Measurements from ENCODE around the gene SUCLG1. TPM values are rescaled to one million over a fixed set of nuclear protein-coding genes. Genes with fewer than 3 reads are reported as not detected.

Gene SUCLG1
- total RNA-seq, 1 donor from 2014 or later = 50.6 TPM

DNA sequence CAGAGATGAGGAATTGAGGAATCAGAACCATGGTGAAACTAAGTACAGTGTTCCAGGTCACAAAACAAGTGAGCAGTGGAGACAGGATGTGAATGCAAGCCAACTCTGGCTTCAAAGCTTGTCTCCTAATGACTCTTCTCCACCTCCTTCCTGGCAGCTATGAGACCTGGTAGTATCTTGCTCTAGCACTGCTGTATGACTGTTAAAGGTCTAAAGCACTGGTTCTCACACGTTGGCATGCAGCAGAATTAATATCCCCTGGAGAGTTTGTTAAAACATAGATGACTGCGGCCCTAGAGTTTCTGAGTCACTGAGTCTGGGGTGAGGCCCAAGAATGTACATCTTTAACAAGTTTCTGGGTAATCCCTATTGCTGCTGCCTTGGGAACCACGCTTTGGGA is 63.3 kb downstream of the SUCLG1 start:
- peaks cover 28% of the 10 kb centered on the region for H3K4me1 Mint-ChIP-seq (ENCODE audit: low read depth, unreplicated experiment)
- Histone ChIP-seq H3K4me3 (ENCODE audit: insufficient read depth, low read depth, low read length) (no peak overlapping the region), H2AFZ (ENCODE audit: low read depth, low read length) (no peak overlapping the region), H3K79me2 (ENCODE audit: insufficient read depth, low read length) (no peaks in the 10 kb centered on the region), H4K20me1 (ENCODE audit: insufficient read depth, low read length) (no peaks in the 10 kb centered on the region), H3K4me2 (ENCODE audit: low read length) (no peak overlapping the region), H3K4me1 (ENCODE audit: insufficient read depth, low read length) (peaks cover 4% of the 10 kb centered on the region), H3K36me3 (ENCODE audit: insufficient read depth, low read length) (no peaks in the 10 kb centered on the region), H3K9me3 (ENCODE audit: insufficient read depth, low read depth, low read length) (no peaks in the 10 kb centered on the region), H3K27me3 (ENCODE audit: insufficient read depth, low read length) (no peaks in the 10 kb centered on the region), H3K9ac (ENCODE audit: low read length) (no peak overlapping the region), H3K27ac (ENCODE audit: low read depth, low read length) (no peak overlapping the region)
- no peaks in the 10 kb centered on the region for H3K9me3 Mint-ChIP-seq (ENCODE audit: unreplicated experiment)
- no peak for TF ChIP-seq EZH2 (IDR thresholded peaks at IDR 0.05; ENCODE audit: insufficient read depth, low read length)
- TF ChIP-seq, protein P1, sequence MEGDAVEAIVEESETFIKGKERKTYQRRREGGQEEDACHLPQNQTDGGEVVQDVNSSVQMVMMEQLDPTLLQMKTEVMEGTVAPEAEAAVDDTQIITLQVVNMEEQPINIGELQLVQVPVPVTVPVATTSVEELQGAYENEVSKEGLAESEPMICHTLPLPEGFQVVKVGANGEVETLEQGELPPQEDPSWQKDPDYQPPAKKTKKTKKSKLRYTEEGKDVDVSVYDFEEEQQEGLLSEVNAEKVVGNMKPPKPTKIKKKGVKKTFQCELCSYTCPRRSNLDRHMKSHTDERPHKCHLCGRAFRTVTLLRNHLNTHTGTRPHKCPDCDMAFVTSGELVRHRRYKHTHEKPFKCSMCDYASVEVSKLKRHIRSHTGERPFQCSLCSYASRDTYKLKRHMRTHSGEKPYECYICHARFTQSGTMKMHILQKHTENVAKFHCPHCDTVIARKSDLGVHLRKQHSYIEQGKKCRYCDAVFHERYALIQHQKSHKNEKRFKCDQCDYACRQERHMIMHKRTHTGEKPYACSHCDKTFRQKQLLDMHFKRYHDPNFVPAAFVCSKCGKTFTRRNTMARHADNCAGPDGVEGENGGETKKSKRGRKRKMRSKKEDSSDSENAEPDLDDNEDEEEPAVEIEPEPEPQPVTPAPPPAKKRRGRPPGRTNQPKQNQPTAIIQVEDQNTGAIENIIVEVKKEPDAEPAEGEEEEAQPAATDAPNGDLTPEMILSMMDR (IDR thresholded peaks at IDR 0.05; ENCODE audit: insufficient read depth, low read depth, low read length) = no peak
- peak overlapping the region; percentile 27 for H3K4me3 Mint-ChIP-seq (ENCODE audit: unreplicated experiment)
- no peaks in the 10 kb centered on the region for H3K36me3 Mint-ChIP-seq (ENCODE audit: low read depth, unreplicated experiment)
- DNase-seq (ENCODE audit: low read depth) (peak; percentile 70), FAIRE-seq (peak; percentile 55)
- peaks cover 1% of the 10 kb centered on the region for H3K27me3 Mint-ChIP-seq (ENCODE audit: low read depth, unreplicated experiment)
- H3K27ac Mint-ChIP-seq (ENCODE audit: unreplicated experiment) = peak overlapping the region; percentile 72

DNA sequence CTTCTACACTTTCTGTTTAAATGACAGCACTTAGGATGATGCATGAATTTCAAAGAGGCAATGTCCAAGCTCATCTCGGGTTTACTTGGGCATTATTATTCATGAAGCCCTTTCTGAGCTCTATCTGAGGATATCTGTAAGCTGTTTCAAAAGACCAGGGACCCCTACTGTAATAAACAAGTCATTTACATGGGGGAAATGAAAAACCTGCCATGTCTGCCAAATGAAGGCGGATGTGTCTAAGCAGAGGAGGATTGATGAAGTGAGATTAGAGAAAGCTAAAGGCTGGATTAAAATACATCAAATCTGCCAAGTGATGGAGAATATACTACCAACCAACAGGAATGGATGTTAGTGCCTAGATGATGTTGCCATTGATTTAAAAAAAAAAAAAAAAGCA is 64.5 kb downstream of the SUCLG1 start:
- Histone ChIP-seq H3K4me2 (ENCODE audit: low read length) (no peak overlapping the region), H3K4me3 (ENCODE audit: insufficient read depth, low read depth, low read length) (no peak overlapping the region), H3K27ac (ENCODE audit: low read depth, low read length) (no peak overlapping the region), H3K27me3 (ENCODE audit: insufficient read depth, low read length) (no peaks in the 10 kb centered on the region), H3K4me1 (ENCODE audit: insufficient read depth, low read length) (peaks cover 4% of the 10 kb centered on the region), H3K9me3 (ENCODE audit: insufficient read depth, low read depth, low read length) (no peaks in the 10 kb centered on the region), H3K9ac (ENCODE audit: low read length) (no peak overlapping the region), H4K20me1 (ENCODE audit: insufficient read depth, low read length) (no peaks in the 10 kb centered on the region), H3K36me3 (ENCODE audit: insufficient read depth, low read length) (no peaks in the 10 kb centered on the region), H2AFZ (ENCODE audit: low read depth, low read length) (no peak overlapping the region), H3K79me2 (ENCODE audit: insufficient read depth, low read length) (no peaks in the 10 kb centered on the region)
- H3K4me1 Mint-ChIP-seq (ENCODE audit: low read depth, unreplicated experiment) = peaks cover 28% of the 10 kb centered on the region
- no peaks in the 10 kb centered on the region for H3K9me3 Mint-ChIP-seq (ENCODE audit: unreplicated experiment)
- DNase-seq (ENCODE audit: low read depth) (no peak), FAIRE-seq (no peak)
- H3K36me3 Mint-ChIP-seq (ENCODE audit: low read depth, unreplicated experiment) = no peaks in the 10 kb centered on the region
- no peaks in the 10 kb centered on the region for H3K27me3 Mint-ChIP-seq (ENCODE audit: low read depth, unreplicated experiment)
- H3K4me3 Mint-ChIP-seq (ENCODE audit: unreplicated experiment) = no peak overlapping the region
- TF ChIP-seq, protein P1 (IDR thresholded peaks at IDR 0.05; ENCODE audit: insufficient read depth, low read depth, low read length) = no peak
- no peak for TF ChIP-seq EZH2 (IDR thresholded peaks at IDR 0.05; ENCODE audit: insufficient read depth, low read length)
- no peak overlapping the region for H3K27ac Mint-ChIP-seq (ENCODE audit: unreplicated experiment)

DNA sequence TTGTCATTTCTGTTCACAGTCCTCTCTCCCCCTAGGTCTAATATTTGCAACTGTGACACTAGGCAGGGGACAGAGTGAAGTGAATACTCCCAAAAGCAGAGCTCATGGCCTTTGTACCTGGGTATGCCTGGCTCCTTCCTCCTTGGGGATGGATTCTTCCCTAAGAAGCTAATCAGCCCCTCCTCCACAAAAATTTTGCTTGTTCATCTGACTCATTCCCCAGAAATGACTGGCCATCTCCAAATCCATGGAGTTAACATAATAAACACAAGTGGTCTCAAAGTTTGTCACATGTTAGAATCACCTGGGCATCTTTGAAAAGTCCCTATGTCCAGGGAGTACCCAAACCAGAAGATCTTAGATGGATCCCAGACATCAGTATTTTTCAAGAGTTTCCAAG is 65.3 kb downstream of the SUCLG1 start:
- peak overlapping the region; percentile 39 for H2AFZ ChIP-seq (ENCODE audit: low read depth, low read length)
- H3K9ac ChIP-seq (ENCODE audit: low read length) = no peak overlapping the region
- H3K9me3 Mint-ChIP-seq (ENCODE audit: unreplicated experiment) = no peaks in the 10 kb centered on the region
- peaks cover 4% of the 10 kb centered on the region for H3K4me1 ChIP-seq (ENCODE audit: insufficient read depth, low read length)
- no peaks in the 10 kb centered on the region for H3K36me3 Mint-ChIP-seq (ENCODE audit: low read depth, unreplicated experiment)
- no peak for FAIRE-seq
- H3K4me3 Mint-ChIP-seq (ENCODE audit: unreplicated experiment) = peak overlapping the region; percentile 2
- H3K27me3 Mint-ChIP-seq (ENCODE audit: low read depth, unreplicated experiment) = no peaks in the 10 kb centered on the region
- no peak overlapping the region for H3K27ac ChIP-seq (ENCODE audit: low read depth, low read length)
- TF ChIP-seq EZH2 (IDR thresholded peaks at IDR 0.05; ENCODE audit: insufficient read depth, low read length) = no peak
- TF ChIP-seq, protein P1 (IDR thresholded peaks at IDR 0.05; ENCODE audit: insufficient read depth, low read depth, low read length) = no peak
- H3K4me3 ChIP-seq (ENCODE audit: insufficient read depth, low read depth, low read length) = no peak overlapping the region
- H3K79me2 ChIP-seq (ENCODE audit: insufficient read depth, low read length) = no peaks in the 10 kb centered on the region
- H4K20me1 ChIP-seq (ENCODE audit: insufficient read depth, low read length) = no peaks in the 10 kb centered on the region
- H3K4me1 Mint-ChIP-seq (ENCODE audit: low read depth, unreplicated experiment) = peaks cover 28% of the 10 kb centered on the region
- no peaks in the 10 kb centered on the region for H3K9me3 ChIP-seq (ENCODE audit: insufficient read depth, low read depth, low read length)
- DNase-seq (ENCODE audit: low read depth) = peak; percentile 23
- H3K27ac Mint-ChIP-seq (ENCODE audit: unreplicated experiment) = peak overlapping the region; percentile 43
- H3K4me2 ChIP-seq (ENCODE audit: low read length) = peak overlapping the region; percentile 17
- H3K27me3 ChIP-seq (ENCODE audit: insufficient read depth, low read length) = no peaks in the 10 kb centered on the region
- H3K36me3 ChIP-seq (ENCODE audit: insufficient read depth, low read length) = no peaks in the 10 kb centered on the region

All from astrocyte (in vitro differentiated cells and primary cell).